Liver (tissue), 9 donors: ENCODE measurements around the gene PCDHGB6. TPM values are rescaled to one million over a fixed set of nuclear protein-coding genes. Genes with fewer than 3 reads are reported as not detected.

ENCODE experiments used
- DNase-seq: peaks from one replicate; pipeline ENCODE4 v3.0.0-alpha.2; 2017; ENCODE audit warnings: low spot score
- H3K27ac ChIP-seq, 2 donors: one replicate each; pipeline ENCODE4 v1.7.0; 2013; ENCODE audit warnings: inconsistent platforms in 2 of 2, low read length in 2 of 2, control low read depth in 1 of 2, low read depth in 1 of 2, mild to moderate bottlenecking in 1 of 2
- H3K27me3 ChIP-seq, 4 donors: one replicate each; pipeline versions ENCODE4 v1.6.1 to v1.7.0; 2013; ENCODE audit warnings: low read length in 3 of 4, inconsistent platforms in 1 of 4, mild to moderate bottlenecking in 1 of 4, moderate library complexity in 1 of 4; ENCODE audit not compliant: control insufficient read depth in 4 of 4, insufficient read depth in 4 of 4
- H3K36me3 ChIP-seq, 4 donors: one replicate each; pipeline versions ENCODE4 v1.6.1 to v1.7.0; 2013; ENCODE audit warnings: low read length in 3 of 4, mild to moderate bottlenecking in 3 of 4, low read depth in 1 of 4, moderate library complexity in 1 of 4; ENCODE audit not compliant: control insufficient read depth in 4 of 4, insufficient read depth in 3 of 4
- H3K4me1 ChIP-seq, 4 donors: one replicate each; pipeline versions ENCODE4 v1.6.1 to v1.7.0; 2013; ENCODE audit warnings: low read length in 3 of 4, mild to moderate bottlenecking in 3 of 4, moderate library complexity in 1 of 4; ENCODE audit not compliant: control insufficient read depth in 4 of 4, insufficient read depth in 4 of 4
- H3K4me3 ChIP-seq, 3 donors: one replicate each; pipeline versions ENCODE4 v1.6.1 to v1.7.0; 2013; ENCODE audit warnings: low read length in 3 of 3, control low read depth in 1 of 3, low read depth in 1 of 3, mild to moderate bottlenecking in 1 of 3
- H3K9ac ChIP-seq, 2 donors: one replicate each; pipeline ENCODE4 v1.7.0; 2013; ENCODE audit warnings: low read length in 2 of 2, mild to moderate bottlenecking in 2 of 2, moderate library complexity in 2 of 2, control low read depth in 1 of 2, low read depth in 1 of 2
- H3K9me3 ChIP-seq, 4 donors: one replicate each; pipeline versions ENCODE4 v1.6.1 to v1.7.0; 2013; ENCODE audit warnings: low read length in 3 of 4; ENCODE audit not compliant: control insufficient read depth in 4 of 4
- ATF3 ChIP-seq: IDR thresholded peaks from 2 replicates; pipeline ENCODE4 v1.6.1; 2016; ENCODE audit warnings: antibody characterized with exemption
- CTCF ChIP-seq: fragments of 150-350 bp; IDR thresholded peaks from 2 replicates; pipeline ENCODE4 v1.5.1; 2017; ENCODE audit warnings: improper control_type of control experiment, low read depth, low read length; ENCODE audit not compliant: missing input control
- EGR1 ChIP-seq, 2 donors: IDR thresholded peaks; 2 replicates each; pipeline ENCODE4 v1.6.1; 2016 to 2018; ENCODE audit warnings: antibody characterized with exemption in 2 of 2, low read depth in 2 of 2
- FOXA1 ChIP-seq: IDR thresholded peaks from 2 replicates; pipeline ENCODE4 v1.6.1; 2016; ENCODE audit warnings: antibody characterized with exemption
- FOXA2 ChIP-seq: IDR thresholded peaks from 2 replicates; pipeline ENCODE4 v1.6.1; 2016; ENCODE audit warnings: antibody characterized with exemption
- GABPA ChIP-seq, 2 donors: IDR thresholded peaks in 1 of 2; conservative IDR thresholded peaks in 1 of 2; 2 replicates each; pipeline ENCODE4 v1.6.1; 2016; ENCODE audit warnings: antibody characterized with exemption in 2 of 2, mild to moderate bottlenecking in 1 of 2, moderate library complexity in 1 of 2
- HNF4A ChIP-seq, 2 donors: conservative IDR thresholded peaks; 2 replicates each; pipeline ENCODE4 v1.6.1; 2016; ENCODE audit warnings: antibody characterized with exemption in 2 of 2, mild to moderate bottlenecking in 2 of 2
- HNF4G ChIP-seq: IDR thresholded peaks from 2 replicates; pipeline ENCODE4 v1.6.1; 2016; ENCODE audit warnings: antibody characterized with exemption
- JUND ChIP-seq, 2 donors: IDR thresholded peaks; 2 replicates each; pipeline ENCODE4 v1.6.1; 2016; ENCODE audit warnings: antibody characterized with exemption in 2 of 2
- MAX ChIP-seq: IDR thresholded peaks from 2 replicates; pipeline ENCODE4 v1.6.1; 2016; ENCODE audit warnings: antibody characterized with exemption
- NR2F2 ChIP-seq: IDR thresholded peaks from 2 replicates; pipeline ENCODE4 v1.6.1; 2016; ENCODE audit warnings: antibody characterized with exemption
- RAD21 ChIP-seq, 2 donors: IDR thresholded peaks; 2 replicates each; pipeline ENCODE4 v1.6.1; 2016; ENCODE audit warnings: antibody characterized with exemption in 2 of 2, mild to moderate bottlenecking in 2 of 2
- REST ChIP-seq: IDR thresholded peaks from 2 replicates; pipeline ENCODE4 v1.6.1; 2016; ENCODE audit warnings: antibody characterized with exemption, mild to moderate bottlenecking
- RXRA ChIP-seq, 2 donors: IDR thresholded peaks; 2 replicates each; pipeline ENCODE4 v1.6.1; 2017 to 2018; ENCODE audit warnings: antibody characterized with exemption in 2 of 2, mild to moderate bottlenecking in 1 of 2
- SP1 ChIP-seq: IDR thresholded peaks from 2 replicates; pipeline ENCODE4 v1.6.1; 2018; ENCODE audit warnings: antibody characterized with exemption, mild to moderate bottlenecking
- TAF1 ChIP-seq: conservative IDR thresholded peaks from 2 replicates; pipeline ENCODE4 v1.6.1; 2016; ENCODE audit warnings: antibody characterized with exemption, mild to moderate bottlenecking
- YY1 ChIP-seq: IDR thresholded peaks from 2 replicates; pipeline ENCODE4 v1.6.1; 2016; ENCODE audit warnings: antibody characterized with exemption, mild to moderate bottlenecking
- ZBTB33 ChIP-seq: IDR thresholded peaks from 2 replicates; pipeline ENCODE4 v1.6.1; 2016; ENCODE audit warnings: antibody characterized with exemption
- WGBS: extraction: QIAGEN DNeasy Blood & Tissue Kit; methylation state at CpG from one replicate; pipeline ENCODE4 v1.1.7; 2013; 5-methylcytosine and 5-hydroxymethylcytosine counted together
- polyA plus RNA-seq, 2 donors: library from polyadenylated mRNA; stranded (reverse) in 1 of 2; unstranded in 1 of 2; fragments of 200-250 nt in 1 of 2; fragments of >200 nt in 1 of 2; fragmentation: Nextera tagmentation in 1 of 2; extraction: Ambion mirVana in 1 of 2; gene quantifications; one replicate each; pipeline versions ENCODE4 v1.2.1 to v1.2.3, GENCODE V29; 2013 to 2015
- total RNA-seq, 2 donors: library from RNA; depleted of rRNA; stranded (reverse); fragments of >200 nt; gene quantifications; one replicate each; pipeline ENCODE4 v1.2.3, GENCODE V29; 2014
- donor health status: healthy.
- donor health status: healthy.
- donor health status: healthy.
- donor health status: healthy.
- donor health status: healthy.

The PCDHGB6 gene
- total and polyA plus RNA-seq, 4 donors, result 0.53 to 2.8 (median 1.6) TPM

- Histone ChIP-seq H3K36me3 (no peaks in the 10 kb centered on the region), H3K4me1 (no peaks in the 10 kb centered on the region), H3K27me3 (no peaks in the 10 kb centered on the region), H3K4me3 (no peak overlapping the region), H3K9me3 (peaks cover 8 to 50% (median 20%) of the 10 kb centered on the region in 4 donors), H3K27ac (no peak overlapping the region), H3K9ac (no peak overlapping the region)
- DNase-seq, result no peak
- TF ChIP-seq REST (no peak), YY1 (no peak), NR2F2 (no peak), ATF3 (no peak), HNF4G (no peak), TAF1 (no peak), GABPA (IDR thresholded peaks at IDR 0.05 in 1 of 2, conservative IDR thresholded peaks at IDR 0.05 in 1 of 2) (no peak), HNF4A (conservative IDR thresholded peaks at IDR 0.05) (no peak), ZBTB33 (no peak), SP1 (no peak), CTCF (no peak), JUND (IDR thresholded peaks at IDR 0.05) (no peak), RXRA (IDR thresholded peaks at IDR 0.05) (no peak), MAX (no peak), FOXA2 (no peak), FOXA1 (no peak), EGR1 (IDR thresholded peaks at IDR 0.05; ENCODE audit: low read depth in 2 of 2) (no peak), RAD21 (IDR thresholded peaks at IDR 0.05) (no peak)
- WGBS, result 87% methylated on average over 2 of the region's 2 CpGs
Measured at GRCh38 chr5:141437221-141437620, 29.4 kb downstream of the PCDHGB6 start.
